Smooth muscle cell of bladder (primary cell): ENCODE results near the gene CORT. TPM values are rescaled to one million over a fixed set of nuclear protein-coding genes. Genes with fewer than 3 reads are reported as not detected.

Experiments used
- total RNA-seq: library from RNA; depleted of rRNA; stranded (reverse); fragments of >200 nt; gene quantifications from 2 replicates; pipeline ENCODE4 v1.2.3, GENCODE V29; 2014

CORT gene
- 0.28 TPM in 2 replicates for total RNA-seq

GRCh38 chr1:10449751-10450150, at the start of gene CORT:
CORT (plus strand) TSS chr1:10450031; CDS start chr1:10450224, 193 bp downstream.

GRCh38 chr1:10430216-10431069, 19.4 kb upstream of the CORT start, which contains the start of gene CENPS:
CENPS (plus strand) TSS chr1:10430433; CDS start chr1:10430518, 85 bp downstream.

GRCh38 chr1:10472220-10473144, 22.7 kb downstream of the CORT start, which contains the start of gene DFFA:
DFFA (minus strand) TSS chr1:10472529; CDS start chr1:10472458, 71 bp downstream.

GRCh38 chr1:10474613-10475507, 25.0 kb downstream of the CORT start, which contains the start of gene PEX14:
PEX14 (plus strand) TSS chr1:10474950; CDS start chr1:10474967, 17 bp downstream.

Other genes with a start within 250 kb of the CORT start
- gene KIF1B, start 239.5 kb upstream of the CORT start, total RNA-seq, result 17.9 and 20.1 TPM in 2 replicates
- gene PGD, start 51.0 kb upstream of the CORT start, total RNA-seq, result 184 and 318 TPM in 2 replicates
- 11.2 and 15.2 TPM in 2 replicates for gene CENPS, start 19.6 kb upstream of the CORT start, total RNA-seq
- 31.6 and 37.6 TPM in 2 replicates for gene DFFA, start 22.5 kb downstream of the CORT start, total RNA-seq
- 7.3 and 8.5 TPM in 2 replicates for gene PEX14, start 24.9 kb downstream of the CORT start, total RNA-seq